Thymus (tissue), 11 donors: Measurements from ENCODE around the gene MYO6. TPM values are rescaled to one million over a fixed set of nuclear protein-coding genes. Genes with fewer than 3 reads are reported as not detected.

ENCODE experiments used
- DNase-seq, 9 donors: peaks; one replicate each; pipeline ENCODE4 v3.0.0-alpha.2; 2013; ENCODE audit warnings: low spot score in 9 of 9, low read depth in 6 of 9, missing footprints in 1 of 9
- H3K27ac ChIP-seq, 2 donors: one replicate each; pipeline ENCODE4 v1.5.1; 2013; ENCODE audit warnings: control low read depth in 1 of 2, low read depth in 1 of 2, low read length in 1 of 2, mild to moderate bottlenecking in 1 of 2, moderate library complexity in 1 of 2
- H3K27me3 ChIP-seq, 2 donors: one replicate each; pipeline ENCODE4 v1.5.1; 2013; ENCODE audit warnings: low read length in 1 of 2; ENCODE audit not compliant: control insufficient read depth in 2 of 2, insufficient read depth in 1 of 2
- H3K36me3 ChIP-seq, 2 donors: one replicate each; pipeline ENCODE4 v1.5.1; 2013; ENCODE audit warnings: low read length in 1 of 2, mild to moderate bottlenecking in 1 of 2, moderate library complexity in 1 of 2; ENCODE audit not compliant: control insufficient read depth in 2 of 2, insufficient read depth in 2 of 2
- H3K4me1 ChIP-seq, 2 donors: one replicate each; pipeline ENCODE4 v1.5.1; 2013; ENCODE audit warnings: low read length in 2 of 2; ENCODE audit not compliant: control insufficient read depth in 2 of 2, insufficient read depth in 2 of 2
- H3K4me3 ChIP-seq, 2 donors: one replicate each; pipeline ENCODE4 v1.5.1; 2013; ENCODE audit warnings: low read length in 2 of 2, control low read depth in 1 of 2, mild to moderate bottlenecking in 1 of 2
- H3K9me3 ChIP-seq, 2 donors: one replicate each; pipeline ENCODE4 v1.5.1; 2013; ENCODE audit warnings: low read length in 1 of 2, mild to moderate bottlenecking in 1 of 2; ENCODE audit not compliant: control insufficient read depth in 2 of 2, insufficient read depth in 1 of 2
- WGBS: extraction: QIAGEN DNeasy Blood & Tissue Kit; methylation state at CpG from one replicate; pipeline ENCODE4 v1.1.7; 2013; 5-methylcytosine and 5-hydroxymethylcytosine counted together
- polyA plus RNA-seq: library from polyadenylated mRNA; stranded (reverse); fragments of 200-250 nt; gene quantifications from one replicate; pipeline ENCODE4 v1.2.3, GENCODE V29; 2013
- total RNA-seq: library from RNA; stranded (reverse); fragments of 120-200 nt; gene quantifications from one replicate; pipeline ENCODE4 v1.2.4, GENCODE V29; 2013
- donor health status: healthy.

Gene MYO6
- total and polyA plus RNA-seq, 2 donors: 3.3 to 15.2 TPM

- H3K9me3 ChIP-seq: no peaks in the 10 kb centered on the region
- DNase-seq: no peak
- H3K27ac ChIP-seq: no peak overlapping the region
- H3K4me3 ChIP-seq: no peak overlapping the region
- H3K36me3 ChIP-seq: no peaks in the 10 kb centered on the region
- no peaks in the 10 kb centered on the region for H3K4me1 ChIP-seq
- no peaks in the 10 kb centered on the region for H3K27me3 ChIP-seq
These were observed 85.4 kb downstream of the MYO6 start for GRCh38 chr6:75834447-75834846.

DNA sequence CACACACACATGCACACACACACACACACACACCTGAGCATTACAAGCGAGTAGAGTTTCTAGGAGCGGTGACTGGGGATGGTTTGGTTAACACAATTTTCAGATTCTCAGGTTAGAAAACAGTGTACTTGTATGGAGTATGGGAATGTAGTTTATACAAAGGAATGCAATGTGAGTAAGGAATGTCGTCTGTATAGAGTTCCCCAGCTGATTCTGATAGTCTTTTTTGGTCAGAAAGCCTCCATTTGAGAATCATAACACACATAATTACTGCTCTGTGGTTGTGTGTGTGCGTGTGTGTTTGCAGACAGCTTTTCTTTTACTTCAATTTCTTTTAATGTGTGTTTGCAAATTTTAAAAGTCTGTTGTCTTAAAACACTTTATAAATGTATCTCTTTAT lies 93.2 kb downstream of the MYO6 start:
- Histone ChIP-seq H3K4me1 (no peaks in the 10 kb centered on the region), H3K9me3 (no peaks in the 10 kb centered on the region), H3K27me3 (no peaks in the 10 kb centered on the region), H3K36me3 (no peaks in the 10 kb centered on the region), H3K4me3 (no peak overlapping the region), H3K27ac (no peak overlapping the region)
- DNase-seq: no peak
- 90% methylated on average over 4 of the region's 4 CpGs for WGBS

DNA sequence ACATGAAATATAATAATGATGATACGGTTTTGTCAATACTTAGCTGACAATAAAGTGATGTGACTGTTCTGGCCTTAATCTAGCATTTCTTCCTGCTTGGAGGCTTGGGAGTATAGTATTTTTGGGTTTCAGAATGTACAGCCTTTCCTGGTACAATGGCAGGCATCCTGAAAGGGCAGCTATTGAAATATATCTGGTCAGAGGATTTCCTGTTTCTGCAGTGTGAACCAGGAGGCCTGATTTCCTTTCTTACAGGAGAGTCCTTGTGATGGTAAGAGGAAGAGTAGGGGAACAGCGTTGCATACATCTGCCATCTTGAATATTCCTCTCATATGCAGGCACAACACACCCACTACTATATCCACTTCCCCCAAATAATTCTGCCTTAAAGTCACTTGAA lies 93.7 kb downstream of the MYO6 start:
- H3K9me3 ChIP-seq: no peaks in the 10 kb centered on the region
- no peak overlapping the region for H3K27ac ChIP-seq
- H3K4me3 ChIP-seq: no peak overlapping the region
- no peaks in the 10 kb centered on the region for H3K4me1 ChIP-seq
- DNase-seq: no peak
- 58% methylated on average over 2 of the region's 2 CpGs for WGBS
- no peaks in the 10 kb centered on the region for H3K36me3 ChIP-seq
- no peaks in the 10 kb centered on the region for H3K27me3 ChIP-seq

GRCh38 chr6:75843396-75843795 lies 94.4 kb downstream of the MYO6 start:
- Histone ChIP-seq H3K4me1 (no peaks in the 10 kb centered on the region), H3K27me3 (no peaks in the 10 kb centered on the region), H3K4me3 (no peak overlapping the region), H3K36me3 (no peaks in the 10 kb centered on the region), H3K27ac (no peak overlapping the region), H3K9me3 (no peaks in the 10 kb centered on the region)
- no peak for DNase-seq
- WGBS: 90% methylated on average over 2 of the region's 2 CpGs

DNA sequence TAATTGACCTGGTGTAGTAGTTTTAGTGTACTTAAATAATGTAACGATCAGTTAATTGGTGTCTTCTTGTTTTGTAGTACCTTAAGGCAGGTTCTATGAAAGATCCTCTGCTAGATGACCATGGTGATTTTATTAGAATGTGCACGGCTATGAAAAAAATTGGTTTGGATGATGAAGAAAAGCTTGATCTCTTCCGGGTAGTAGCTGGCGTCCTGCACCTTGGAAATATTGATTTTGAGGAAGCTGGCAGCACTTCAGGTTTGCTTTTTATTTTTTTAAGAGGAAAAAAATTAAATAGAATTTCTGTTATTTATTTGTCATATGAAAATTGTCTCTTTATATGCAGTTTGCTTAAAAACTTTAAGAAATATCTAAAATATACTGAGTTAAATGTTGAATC lies 99.2 kb downstream of the MYO6 start:
- H3K36me3 ChIP-seq: no peaks in the 10 kb centered on the region
- H3K27ac ChIP-seq: no peak overlapping the region
- H3K9me3 ChIP-seq: no peaks in the 10 kb centered on the region
- H3K4me3 ChIP-seq: no peak overlapping the region
- DNase-seq: no peak
- WGBS: 94% methylated on average over 4 of the region's 4 CpGs
- H3K4me1 ChIP-seq: no peaks in the 10 kb centered on the region
- no peaks in the 10 kb centered on the region for H3K27me3 ChIP-seq

GRCh38 chr6:75849329-75850025 lies 100.4 kb downstream of the MYO6 start:
- no peak overlapping the region for H3K4me3 ChIP-seq
- H3K4me1 ChIP-seq: no peaks in the 10 kb centered on the region
- no peak for DNase-seq
- H3K9me3 ChIP-seq: no peaks in the 10 kb centered on the region
- no peak overlapping the region for H3K27ac ChIP-seq
- H3K27me3 ChIP-seq: no peaks in the 10 kb centered on the region
- 95% methylated on average over 9 of the region's 9 CpGs for WGBS
- no peaks in the 10 kb centered on the region for H3K36me3 ChIP-seq

GRCh38 chr6:75850026-75850833 lies 101.2 kb downstream of the MYO6 start:
- 80% methylated on average over 7 of the region's 7 CpGs for WGBS
- no peak overlapping the region for H3K27ac ChIP-seq
- H3K27me3 ChIP-seq: no peaks in the 10 kb centered on the region
- no peak for DNase-seq
- H3K4me1 ChIP-seq: no peaks in the 10 kb centered on the region
- H3K4me3 ChIP-seq: no peak overlapping the region
- no peaks in the 10 kb centered on the region for H3K9me3 ChIP-seq
- H3K36me3 ChIP-seq: no peaks in the 10 kb centered on the region

GRCh38 chr6:75852721-75853120 lies 103.7 kb downstream of the MYO6 start:
- WGBS: 85% methylated on average over 4 of the region's 4 CpGs
- H3K9me3 ChIP-seq: no peaks in the 10 kb centered on the region

GRCh38 chr6:75853806-75854205 lies 104.8 kb downstream of the MYO6 start:
- H3K36me3 ChIP-seq: no peaks in the 10 kb centered on the region
- no peaks in the 10 kb centered on the region for H3K27me3 ChIP-seq
- H3K9me3 ChIP-seq: no peaks in the 10 kb centered on the region
- 95% methylated on average over 2 of the region's 2 CpGs for WGBS
- no peak overlapping the region for H3K4me3 ChIP-seq
- H3K27ac ChIP-seq: no peak overlapping the region
- no peak for DNase-seq
- H3K4me1 ChIP-seq: no peaks in the 10 kb centered on the region

More at GRCh38 chr6:75852721-75853120, 103.7 kb downstream of the MYO6 start:
- H3K36me3 ChIP-seq: no peaks in the 10 kb centered on the region
- no peaks in the 10 kb centered on the region for H3K4me1 ChIP-seq
- no peak overlapping the region for H3K27ac ChIP-seq
- no peak for DNase-seq
- H3K4me3 ChIP-seq: no peak overlapping the region
- H3K27me3 ChIP-seq: no peaks in the 10 kb centered on the region
